Immature natural killer cell (primary cell): ENCODE data around the gene ZNF511. TPM values are rescaled to one million over a fixed set of nuclear protein-coding genes. Genes with fewer than 3 reads are reported as not detected.

Experiments
- DNase-seq, 3 donors: peaks; one replicate each; pipeline ENCODE4 v3.0.0; 2022; ENCODE audit warnings: mixed read lengths in 1 of 3
- H3K27ac Mint-ChIP-seq, 6 donors: one replicate each; pipeline ENCODE4 v1.8.0; 2020; ENCODE audit warnings: mixed read lengths in 6 of 6, mild to moderate bottlenecking in 5 of 6, inconsistent platforms in 4 of 6, moderate library complexity in 3 of 6
- H3K27me3 Mint-ChIP-seq, 3 donors: one replicate each; pipeline ENCODE4 v1.8.0; 2020 to 2021; ENCODE audit warnings: low read depth in 3 of 3, mild to moderate bottlenecking in 3 of 3, mixed read lengths in 3 of 3, moderate library complexity in 3 of 3, inconsistent platforms in 1 of 3
- H3K36me3 Mint-ChIP-seq, 3 donors: one replicate each; pipeline ENCODE4 v1.8.0; 2020; ENCODE audit warnings: mixed read lengths in 3 of 3, inconsistent platforms in 2 of 3, mild to moderate bottlenecking in 2 of 3
- H3K4me1 Mint-ChIP-seq, 2 donors: one replicate each; pipeline ENCODE4 v1.8.0; 2020; ENCODE audit warnings: inconsistent platforms in 2 of 2, mild to moderate bottlenecking in 2 of 2, mixed read lengths in 2 of 2, moderate library complexity in 1 of 2
- H3K4me3 Mint-ChIP-seq, 5 donors: one replicate each; pipeline ENCODE4 v1.8.0; 2020; ENCODE audit warnings: mild to moderate bottlenecking in 5 of 5, mixed read lengths in 5 of 5, inconsistent platforms in 3 of 5, moderate library complexity in 3 of 5
- H3K9me3 Mint-ChIP-seq, 6 donors: one replicate each; pipeline ENCODE4 v1.8.0; 2020; ENCODE audit warnings: mild to moderate bottlenecking in 6 of 6, mixed read lengths in 6 of 6, inconsistent platforms in 4 of 6, moderate library complexity in 3 of 6
- polyA plus RNA-seq, 3 donors: library from polyadenylated mRNA; unstranded; fragments of 300-500 nt; fragmentation: Illumina TruSeq; gene quantifications; one replicate each; pipeline ENCODE4 v1.2.3, GENCODE V29; 2021

The ZNF511 gene
- polyA plus RNA-seq, 3 donors from 2014 or later, result 73.2 to 90.2 (median 88.0) TPM

DNA sequence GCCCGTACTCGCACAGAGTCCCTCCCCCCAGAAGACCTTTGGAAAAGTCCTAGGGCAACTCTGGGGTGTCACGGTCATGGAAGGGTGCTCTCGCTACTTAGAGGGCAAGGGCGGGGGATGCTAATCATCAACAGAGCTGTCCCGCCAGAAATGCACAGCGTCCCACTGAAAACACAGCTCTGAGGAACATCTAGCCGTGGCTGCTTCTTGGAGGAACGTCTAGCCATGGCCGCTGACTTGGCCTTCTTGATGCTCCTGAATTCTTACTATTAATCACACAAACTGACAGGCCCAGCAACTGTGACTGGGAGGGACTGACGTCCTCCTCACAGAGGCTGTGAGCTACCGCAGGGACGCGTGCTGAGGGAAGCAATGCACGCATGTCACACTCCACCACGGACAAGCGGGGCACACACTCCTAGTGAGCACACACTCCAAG, 1.8 kb upstream of the ZNF511 start:
- Mint-ChIP-seq H3K4me3 (peak overlapping the region; percentile 40 to 99 (median 95)), H3K4me1 (peaks cover 32 to 41% of the 10 kb centered on the region in 2 donors), H3K9me3 (peaks cover 0 to 2% (median 0%) of the 10 kb centered on the region in 6 donors), H3K27ac (peak overlapping the region; percentile 98 to 100 (median 99)), H3K27me3 (peaks cover 13 to 20% (median 15%) of the 10 kb centered on the region in 3 donors), H3K36me3 (peaks cover 0 to 16% (median 5%) of the 10 kb centered on the region in 3 donors)
- no peak for DNase-seq

DNA sequence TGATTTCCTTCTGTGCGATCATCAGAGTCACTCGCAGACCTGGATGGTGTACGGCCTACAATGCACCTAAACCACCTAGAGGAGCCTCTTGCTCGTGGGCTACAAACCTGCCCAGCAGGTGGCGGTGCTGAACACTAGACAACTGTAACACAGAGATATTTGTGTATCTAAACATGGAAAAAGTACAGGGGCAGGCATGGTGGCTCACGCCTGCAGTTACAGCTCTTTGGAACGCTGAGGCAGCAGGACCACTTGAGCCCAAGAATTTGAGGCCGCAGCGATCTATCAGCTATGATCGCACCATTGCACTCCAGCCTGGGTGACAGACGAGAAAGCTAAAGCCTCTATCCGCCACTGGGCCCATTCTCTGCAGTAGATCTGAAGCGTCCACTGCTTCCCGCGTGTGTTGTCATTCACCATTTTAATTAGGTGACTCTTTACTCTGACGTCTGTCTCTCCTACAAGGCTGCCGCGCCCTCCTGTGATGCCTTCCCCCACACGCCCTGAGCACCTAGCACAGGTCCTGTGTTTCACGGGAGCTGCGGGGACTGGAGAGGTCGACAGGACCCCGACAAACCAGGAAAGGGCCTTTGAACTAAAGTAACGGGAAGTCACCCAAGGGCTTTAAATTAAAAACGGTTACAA, 816 bp upstream of the ZNF511 start:
- DNase-seq, result peak; percentile 73 to 77 (median 73)
- Mint-ChIP-seq H3K36me3 (peaks cover 0 to 20% (median 5%) of the 10 kb centered on the region in 3 donors), H3K27me3 (peaks cover 13 to 20% (median 15%) of the 10 kb centered on the region in 3 donors), H3K27ac (peak overlapping the region; percentile 98 to 100 (median 99)), H3K4me3 (peak overlapping the region; percentile 93 to 99 (median 99)), H3K9me3 (peaks cover 0 to 2% (median 0%) of the 10 kb centered on the region in 6 donors), H3K4me1 (peaks cover 32 to 41% of the 10 kb centered on the region in 2 donors)

DNA sequence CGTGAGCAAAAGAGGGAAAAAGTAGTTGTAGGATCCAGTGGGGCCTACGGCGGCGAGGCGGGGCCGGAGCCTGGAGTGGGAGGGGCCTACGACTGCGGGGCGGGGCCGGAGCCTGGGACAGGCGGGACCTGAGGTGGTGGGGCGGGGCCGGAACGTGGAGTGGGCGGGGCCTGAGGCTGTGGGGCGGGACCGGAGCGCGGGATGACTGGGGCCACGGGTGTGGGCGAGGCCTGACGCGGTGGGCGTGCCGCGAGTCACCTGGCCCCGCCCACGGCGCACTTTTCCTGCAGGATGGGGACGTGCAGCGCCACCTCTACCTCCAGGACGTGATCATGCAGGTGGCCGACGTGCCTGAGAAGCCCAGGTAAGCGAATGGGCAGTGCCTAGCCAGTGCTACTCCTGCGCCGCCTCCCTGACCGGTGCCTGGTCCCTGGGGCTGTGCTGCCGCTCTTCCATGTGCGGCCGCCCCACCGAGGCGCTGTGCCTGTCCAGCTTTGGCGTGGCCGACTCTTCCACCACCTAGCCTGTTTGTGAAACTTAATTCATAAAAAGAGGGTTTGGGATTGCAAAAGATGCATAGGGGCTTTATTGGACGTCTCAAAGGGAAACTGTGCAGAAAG, 496 bp downstream of the ZNF511 start:
- Mint-ChIP-seq H3K36me3 (peaks cover 0 to 20% (median 5%) of the 10 kb centered on the region in 3 donors), H3K4me1 (peaks cover 29 to 32% of the 10 kb centered on the region in 2 donors), H3K4me3 (peak overlapping the region; percentile 56 to 84 (median 74)), H3K27ac (peak overlapping the region; percentile 68 to 98 (median 84)), H3K9me3 (peaks cover 0 to 2% (median 0%) of the 10 kb centered on the region in 6 donors), H3K27me3 (peaks cover 13 to 20% (median 15%) of the 10 kb centered on the region in 3 donors)
- DNase-seq, result peak; percentile 94 to 95 (median 95)

DNA sequence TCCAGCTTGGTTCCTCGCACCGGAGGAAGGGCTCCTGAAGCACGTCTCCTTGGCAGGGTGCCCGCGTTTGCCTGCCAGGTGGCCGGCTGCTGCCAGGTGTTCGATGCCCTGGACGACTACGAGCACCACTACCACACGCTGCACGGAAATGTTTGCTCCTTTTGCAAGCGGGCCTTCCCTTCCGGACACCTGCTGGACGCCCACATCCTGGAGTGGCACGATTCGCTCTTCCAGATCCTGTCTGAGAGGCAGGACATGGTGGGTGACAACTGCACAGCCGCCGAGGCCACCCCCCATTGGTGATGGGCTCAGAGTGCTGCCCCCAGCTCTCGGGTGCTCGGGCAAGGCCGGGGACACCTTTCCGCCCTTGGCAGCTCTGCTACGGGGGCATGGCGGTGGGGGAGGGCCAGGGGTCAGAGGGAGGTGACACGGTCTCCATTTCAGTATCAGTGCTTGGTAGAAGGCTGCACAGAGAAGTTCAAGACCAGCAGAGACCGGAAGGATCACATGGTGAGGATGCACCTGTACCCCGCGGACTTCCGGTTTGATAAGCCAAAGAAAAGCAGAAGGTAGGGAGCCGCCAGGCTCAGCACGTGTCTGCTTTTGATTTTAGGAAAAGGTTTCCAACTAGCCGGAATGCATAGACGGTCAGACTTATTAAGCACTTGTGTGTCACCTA, 1.1 kb downstream of the ZNF511 start:
- DNase-seq, result no peak
- H3K9me3 Mint-ChIP-seq, result peaks cover 0 to 2% (median 0%) of the 10 kb centered on the region in 6 donors
- H3K27ac Mint-ChIP-seq, result peak overlapping the region in 5 of 6 donors; percentile 2 to 65 (median 62)
- peaks cover 0 to 17% (median 5%) of the 10 kb centered on the region in 3 donors for H3K36me3 Mint-ChIP-seq
- H3K4me3 Mint-ChIP-seq, result peak overlapping the region; percentile 56 to 84 (median 74)
- peaks cover 15 to 20% (median 16%) of the 10 kb centered on the region in 3 donors for H3K27me3 Mint-ChIP-seq
- peaks cover 28 to 30% of the 10 kb centered on the region in 2 donors for H3K4me1 Mint-ChIP-seq

DNA sequence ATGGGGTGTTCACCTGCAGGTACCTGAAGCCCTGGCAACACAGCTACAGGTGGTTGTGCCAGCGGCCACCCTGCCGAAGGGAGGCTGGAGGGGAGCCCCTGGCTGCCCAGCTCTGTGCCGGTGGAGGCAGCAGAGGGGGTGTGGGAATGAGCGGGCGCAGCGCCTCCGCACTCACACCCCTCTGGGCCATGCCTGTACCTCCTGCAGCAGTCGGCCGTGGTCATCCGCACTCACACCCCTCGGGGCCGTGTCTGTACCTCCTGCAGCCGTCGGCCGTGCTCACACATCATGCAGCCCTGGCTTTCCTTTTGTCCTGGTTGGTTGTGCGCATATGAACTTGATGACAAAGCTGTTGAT, 1.7 kb downstream of the ZNF511 start:
- H3K27me3 Mint-ChIP-seq, result peaks cover 15 to 20% (median 16%) of the 10 kb centered on the region in 3 donors
- peaks cover 0 to 14% (median 2%) of the 10 kb centered on the region in 3 donors for H3K36me3 Mint-ChIP-seq
- peak overlapping the region in 1 of 6 donors; percentile 69 for H3K27ac Mint-ChIP-seq
- no peak for DNase-seq
- H3K4me3 Mint-ChIP-seq, result peak overlapping the region in 3 of 5 donors; percentile 50 to 82 (median 74)
- H3K4me1 Mint-ChIP-seq, result peaks cover 22 to 27% of the 10 kb centered on the region in 2 donors
- H3K9me3 Mint-ChIP-seq, result peaks cover 0 to 2% (median 0%) of the 10 kb centered on the region in 6 donors

DNA sequence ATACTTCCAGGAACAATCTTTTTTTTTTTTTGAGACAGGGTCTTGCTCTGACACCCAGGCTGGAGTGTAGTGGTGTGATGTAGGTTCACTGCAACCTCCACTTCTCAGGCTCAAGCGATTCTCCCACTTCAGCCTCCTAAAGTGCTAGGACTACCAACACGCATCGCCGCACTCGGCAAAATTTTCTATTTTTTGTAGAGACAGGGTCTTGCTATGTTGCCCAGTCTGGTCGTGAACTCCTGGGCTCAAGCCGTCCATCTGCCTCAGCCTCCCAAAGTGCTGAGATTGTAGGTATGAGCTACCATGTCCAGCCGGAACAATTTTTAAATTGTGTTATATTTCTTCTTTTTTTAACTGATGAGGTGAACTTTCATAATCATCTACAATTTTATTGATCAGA, 2.1 kb downstream of the ZNF511 start:
- Mint-ChIP-seq H3K36me3 (peaks cover 0 to 12% (median 0%) of the 10 kb centered on the region in 3 donors), H3K9me3 (peaks cover 0 to 2% (median 0%) of the 10 kb centered on the region in 6 donors), H3K4me1 (peaks cover 18 to 23% of the 10 kb centered on the region in 2 donors), H3K4me3 (peak overlapping the region in 3 of 5 donors; percentile 30 to 50 (median 33)), H3K27me3 (peaks cover 15 to 20% (median 16%) of the 10 kb centered on the region in 3 donors), H3K27ac (peak overlapping the region in 2 of 6 donors; percentile 50 to 69)
- no peak for DNase-seq

DNA sequence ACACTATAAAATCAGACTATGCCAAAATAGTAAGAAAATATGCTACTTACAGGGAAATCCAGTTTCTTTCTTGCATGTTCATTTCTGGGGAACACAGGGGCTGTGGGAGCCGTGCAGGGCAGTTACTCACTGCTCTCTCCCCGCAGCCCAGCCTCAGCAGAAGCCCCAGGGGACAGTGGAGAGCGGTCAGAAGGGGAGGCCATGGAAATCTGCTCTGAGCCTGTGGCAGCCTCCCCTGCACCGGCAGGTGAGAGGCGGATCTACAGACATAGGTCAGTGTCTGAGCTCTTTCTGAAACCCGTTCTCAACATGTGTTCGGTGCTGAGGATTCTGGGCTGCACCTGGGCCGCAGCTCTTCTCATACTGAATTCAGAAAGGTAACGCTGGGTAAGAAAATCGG, 2.9 kb downstream of the ZNF511 start:
- H3K27me3 Mint-ChIP-seq, result peaks cover 15 to 22% (median 16%) of the 10 kb centered on the region in 3 donors
- DNase-seq, result no peak
- peaks cover 0 to 2% (median 0%) of the 10 kb centered on the region in 6 donors for H3K9me3 Mint-ChIP-seq
- peak overlapping the region in 2 of 6 donors; percentile 7 to 16 for H3K27ac Mint-ChIP-seq
- peaks cover 17 to 21% of the 10 kb centered on the region in 2 donors for H3K4me1 Mint-ChIP-seq
- H3K36me3 Mint-ChIP-seq, result peaks cover 0 to 12% (median 0%) of the 10 kb centered on the region in 3 donors
- H3K4me3 Mint-ChIP-seq, result peak overlapping the region in 1 of 5 donors; percentile 3

DNA sequence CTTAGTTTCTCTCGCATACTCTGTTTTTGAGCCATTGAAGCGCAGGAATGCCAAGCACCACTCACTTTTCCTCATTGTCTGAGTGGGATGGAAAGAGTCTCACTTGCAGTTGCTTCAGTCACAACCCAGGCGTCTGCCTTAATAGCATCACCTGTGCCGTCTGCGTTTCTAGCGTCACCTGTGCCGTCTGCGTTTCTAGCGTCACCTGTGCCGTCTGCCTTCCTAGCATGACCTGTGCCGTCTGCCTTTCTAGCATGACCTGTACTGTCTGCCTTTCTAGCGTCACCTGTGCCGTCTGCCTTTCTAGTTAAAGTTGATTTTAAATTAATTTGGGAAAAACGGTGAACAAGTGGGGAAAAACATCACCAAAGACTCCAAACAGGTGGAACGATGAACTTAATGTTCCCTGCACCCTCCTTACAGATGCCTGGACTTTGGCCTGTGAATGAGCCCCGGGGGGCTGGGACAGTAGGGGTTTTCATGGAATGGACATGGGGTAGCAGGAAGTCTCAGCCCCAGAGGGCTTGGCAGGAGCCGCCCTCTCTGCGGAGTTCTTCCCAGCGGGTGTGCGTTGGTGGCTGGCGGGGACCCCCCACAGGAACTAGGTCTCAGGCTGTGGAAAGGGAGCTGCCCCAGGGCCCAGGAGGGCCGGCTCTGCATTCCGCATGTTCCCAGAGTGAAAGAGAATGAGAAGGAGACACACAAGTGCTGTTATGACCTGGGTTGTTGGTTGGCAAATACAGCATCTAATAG, 3.5 kb downstream of the ZNF511 start:
- peaks cover 15 to 22% (median 15%) of the 10 kb centered on the region in 3 donors for H3K27me3 Mint-ChIP-seq
- H3K9me3 Mint-ChIP-seq, result peaks cover 0 to 2% (median 0%) of the 10 kb centered on the region in 6 donors
- H3K36me3 Mint-ChIP-seq, result peaks cover 0 to 12% (median 0%) of the 10 kb centered on the region in 3 donors
- H3K4me1 Mint-ChIP-seq, result peaks cover 11 to 16% of the 10 kb centered on the region in 2 donors
- no peak overlapping the region for H3K27ac Mint-ChIP-seq
- peak overlapping the region in 1 of 5 donors; percentile 6 for H3K4me3 Mint-ChIP-seq
- no peak for DNase-seq

DNA sequence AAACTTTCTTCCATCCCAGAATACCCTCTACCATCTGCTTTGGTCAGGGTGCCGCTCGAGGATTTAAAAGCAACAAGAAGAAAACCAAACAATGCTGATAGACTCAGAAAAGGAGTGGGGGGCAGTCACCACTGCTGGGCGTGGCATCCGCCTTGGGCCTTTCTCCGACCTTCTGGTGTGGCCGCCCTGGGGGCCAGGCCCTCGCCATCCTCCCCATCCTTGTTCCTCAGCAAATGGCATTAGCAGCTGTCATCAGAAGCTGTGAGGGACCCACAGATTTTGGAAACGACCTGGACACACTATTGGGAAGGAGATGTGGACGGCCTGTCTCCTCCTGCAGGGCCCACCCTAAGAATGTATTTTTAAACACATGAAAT, 4.0 kb downstream of the ZNF511 start:
- Mint-ChIP-seq H3K36me3 (peaks cover 0 to 12% (median 0%) of the 10 kb centered on the region in 3 donors), H3K4me1 (peaks cover 6 to 10% of the 10 kb centered on the region in 2 donors), H3K27me3 (peaks cover 11 to 17% (median 13%) of the 10 kb centered on the region in 3 donors), H3K4me3 (no peak overlapping the region), H3K27ac (no peak overlapping the region), H3K9me3 (peaks cover 0 to 2% (median 0%) of the 10 kb centered on the region in 6 donors)
- no peak for DNase-seq

DNA sequence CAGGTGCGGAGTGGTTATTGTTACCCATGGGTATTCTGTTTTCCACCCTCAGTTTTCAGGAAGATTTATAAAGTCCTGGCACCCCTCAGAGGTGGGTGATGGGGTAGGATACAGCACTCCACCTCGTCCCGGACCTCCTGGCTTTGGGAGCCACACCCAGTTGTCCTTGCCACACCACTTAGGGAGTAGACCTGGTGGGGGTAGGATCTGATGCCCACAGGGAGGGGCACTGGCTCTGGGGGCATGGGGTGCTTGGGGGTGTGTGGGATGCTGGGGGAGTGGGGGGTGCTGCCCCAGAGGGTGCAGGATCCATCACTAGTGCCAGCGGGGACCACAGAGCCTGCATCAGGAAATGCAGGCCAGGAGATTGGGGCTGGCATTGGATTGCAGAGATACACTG, 4.5 kb downstream of the ZNF511 start:
- Mint-ChIP-seq H3K9me3 (peaks cover 0 to under 1% (median 0%) of the 10 kb centered on the region in 6 donors), H3K27me3 (peaks cover 7 to 13% (median 9%) of the 10 kb centered on the region in 3 donors), H3K4me1 (peaks cover 1 to 6% of the 10 kb centered on the region in 2 donors), H3K4me3 (no peak overlapping the region), H3K36me3 (peaks cover 0 to 12% (median 0%) of the 10 kb centered on the region in 3 donors), H3K27ac (no peak overlapping the region)
- no peak for DNase-seq

DNA sequence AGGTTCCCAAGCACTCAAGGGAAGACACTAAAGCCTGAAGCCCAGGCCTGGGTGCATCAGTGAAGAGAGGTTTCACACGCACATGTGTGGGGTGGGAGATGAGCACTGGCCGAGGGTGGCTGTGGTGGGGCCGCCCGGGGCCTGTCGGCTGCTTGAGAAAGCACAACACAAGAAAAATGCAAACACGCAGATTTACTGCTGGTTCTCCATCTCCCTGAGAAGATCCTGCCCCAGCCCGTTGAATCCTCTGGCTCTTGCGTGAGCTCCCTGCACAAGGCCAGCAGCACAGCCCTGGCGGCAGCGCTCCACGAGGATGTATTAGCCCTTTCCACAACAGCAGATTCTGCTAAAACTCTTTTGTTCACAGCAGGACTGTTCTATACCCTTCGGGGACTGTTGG, 6.2 kb downstream of the ZNF511 start:
- Mint-ChIP-seq H3K4me1 (peaks cover 6 to 10% of the 10 kb centered on the region in 2 donors), H3K4me3 (no peak overlapping the region), H3K27ac (no peak overlapping the region), H3K27me3 (peaks cover 2 to 6% (median 6%) of the 10 kb centered on the region in 3 donors), H3K36me3 (peaks cover 0 to 12% (median 0%) of the 10 kb centered on the region in 3 donors), H3K9me3 (no peaks in the 10 kb centered on the region)
- DNase-seq, result no peak

DNA sequence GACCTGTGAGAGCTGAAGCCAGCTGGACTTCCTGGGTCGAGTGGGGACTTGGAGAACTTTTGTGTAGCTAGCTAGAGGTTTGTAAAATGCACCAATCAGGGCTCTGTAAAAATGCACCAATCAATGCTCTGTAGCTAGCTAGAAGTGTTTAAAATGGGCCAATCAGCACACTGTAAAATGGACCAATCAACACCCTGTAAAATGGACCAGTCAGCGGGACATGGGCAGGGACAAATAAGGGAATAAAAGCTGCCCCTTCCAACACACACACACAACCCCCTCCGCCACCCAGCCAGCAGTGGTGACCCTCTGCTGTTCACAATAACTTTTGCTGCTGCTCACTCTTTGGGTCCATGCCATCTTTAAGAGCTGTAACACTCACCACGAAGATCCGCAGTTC, 7.1 kb downstream of the ZNF511 start:
- peaks cover 0 to 2% (median 0%) of the 10 kb centered on the region in 6 donors for H3K9me3 Mint-ChIP-seq
- H3K4me1 Mint-ChIP-seq, result peaks cover 6 to 9% of the 10 kb centered on the region in 2 donors
- DNase-seq, result no peak
- no peak overlapping the region for H3K4me3 Mint-ChIP-seq
- H3K27me3 Mint-ChIP-seq, result peaks cover 3 to 6% (median 4%) of the 10 kb centered on the region in 3 donors
- H3K27ac Mint-ChIP-seq, result peak overlapping the region in 1 of 6 donors; percentile 1
- peaks cover 0 to 9% (median 4%) of the 10 kb centered on the region in 3 donors for H3K36me3 Mint-ChIP-seq
